Tibial nerve (tissue), 4 donors: ENCODE data around the gene KLK8. TPM values are rescaled to one million over a fixed set of nuclear protein-coding genes. Genes with fewer than 3 reads are reported as not detected.

Experiments
- DNase-seq, 2 donors: peaks; one replicate each; pipeline ENCODE4 v3.0.0-alpha.2; 2019; ENCODE audit warnings: low spot score in 2 of 2
- H3K27ac ChIP-seq, 4 donors: fragments of 200-600 bp; sonication (generic) in 3 of 4; one replicate each; pipeline ENCODE4 v1.5.1; 2017 to 2019; ENCODE audit warnings: mild to moderate bottlenecking in 1 of 4
- H3K27me3 ChIP-seq, 2 donors: fragments of 200-600 bp; sonication (generic) in 1 of 2; one replicate each; pipeline versions ENCODE4 v1.5.1 to v1.6.0; 2017 to 2019
- H3K36me3 ChIP-seq, 3 donors: fragments of 200-600 bp; sonication (generic); one replicate each; pipeline ENCODE4 v1.5.1; 2018 to 2019
- H3K4me1 ChIP-seq, 4 donors: fragments of 200-600 bp; sonication (generic) in 3 of 4; one replicate each; pipeline ENCODE4 v1.5.1; 2017 to 2019
- H3K4me3 ChIP-seq, 4 donors: fragments of 200-600 bp; sonication (generic) in 3 of 4; one replicate each; pipeline ENCODE4 v1.5.1; 2017 to 2019; ENCODE audit warnings: mild to moderate bottlenecking in 1 of 4, moderate library complexity in 1 of 4
- H3K9me3 ChIP-seq, 4 donors: fragments of 200-600 bp; sonication (generic) in 3 of 4; one replicate each; pipeline ENCODE4 v1.5.1; 2017 to 2019
- EP300 ChIP-seq, 2 donors: sonication (generic); formaldehyde crosslinking; IDR thresholded peaks; one replicate each; pipeline ENCODE4 v1.6.1; 2017; ENCODE audit warnings: antibody characterized with exemption in 2 of 2, mild to moderate bottlenecking in 1 of 2
- POLR2A ChIP-seq, 2 donors: fragments of 450-650 bp; IDR thresholded peaks; one replicate each; pipeline ENCODE4 v1.6.1; 2017; ENCODE audit warnings: antibody characterized with exemption in 2 of 2, mild to moderate bottlenecking in 2 of 2, moderate library complexity in 2 of 2
- WGBS, 2 donors: methylation state at CpG; one replicate each; pipeline ENCODE4 v1.1.5; 2018; 5-methylcytosine and 5-hydroxymethylcytosine counted together
- total RNA-seq, 4 donors: library from RNA; depleted of rRNA; stranded (reverse); fragments of >200 nt; gene quantifications; one replicate each; pipeline ENCODE4 v1.1.0, GENCODE V29; 2016
- TF ChIP-seq, protein P1 (sequence below), 5 experiments: fragments of 200-600 bp in 3 of 5; fragments of 450-650 bp in 2 of 5; sonication (generic) in 3 of 5; IDR thresholded peaks; one replicate each; pipeline ENCODE4 v1.5.1; 2016 to 2019; ENCODE audit warnings: antibody characterized with exemption in 5 of 5, mild to moderate bottlenecking in 3 of 5, moderate library complexity in 2 of 5

The KLK8 gene, protein sequence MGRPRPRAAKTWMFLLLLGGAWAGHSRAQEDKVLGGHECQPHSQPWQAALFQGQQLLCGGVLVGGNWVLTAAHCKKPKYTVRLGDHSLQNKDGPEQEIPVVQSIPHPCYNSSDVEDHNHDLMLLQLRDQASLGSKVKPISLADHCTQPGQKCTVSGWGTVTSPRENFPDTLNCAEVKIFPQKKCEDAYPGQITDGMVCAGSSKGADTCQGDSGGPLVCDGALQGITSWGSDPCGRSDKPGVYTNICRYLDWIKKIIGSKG
- total RNA-seq, result 1 to 10 TPM in 3 of 4 donors, not detected in 1; 1.6 to 2.2 (median 1.9) TPM

DNA sequence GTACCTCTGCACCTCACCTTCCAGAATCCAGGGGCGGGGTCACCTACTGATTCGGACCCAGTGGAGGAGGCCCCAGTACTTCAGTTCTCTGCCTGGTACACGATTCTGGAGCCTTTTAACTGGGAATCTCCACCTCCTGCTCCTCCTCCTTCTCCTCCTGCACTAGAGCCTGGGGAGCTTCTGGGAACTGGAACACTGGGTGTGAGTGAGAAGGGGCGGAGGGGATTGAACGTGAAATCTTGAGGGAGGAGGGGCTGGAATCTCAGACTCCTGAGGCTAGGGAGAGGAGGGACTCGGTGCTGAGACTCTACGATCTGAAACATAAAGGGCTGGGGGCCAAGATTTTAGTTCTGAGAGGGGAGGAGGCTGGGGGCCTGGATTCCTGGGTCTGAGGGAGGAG lies at the start of gene KLK8:
KLK8 (minus strand) TSS at position 90 of the 400 bp plus-strand sequence. CDS start 437 bp downstream, outside the sequence.
- Histone ChIP-seq H3K27me3 (peaks cover 0 to 19% of the 10 kb centered on the region in 2 donors), H3K27ac (peak within 1 kb of the TSS in 1 of 4 donors; percentile 33), H3K9me3 (peaks cover 0 to 7% (median 0%) of the 10 kb centered on the region in 4 donors), H3K4me1 (no peaks in the 10 kb centered on the region), H3K4me3 (no peak within 1 kb of the TSS), H3K36me3 (no peaks in the 10 kb centered on the region)
- no peak for DNase-seq
- WGBS, 2 donors, result 21 to 23% methylated on average over 6 to 7 of the region's 7 CpGs
- TF ChIP-seq EP300 (IDR thresholded peaks at IDR 0.05), result no peak
- no peak for TF ChIP-seq POLR2A (IDR thresholded peaks at IDR 0.05)
- TF ChIP-seq, protein P1, sequence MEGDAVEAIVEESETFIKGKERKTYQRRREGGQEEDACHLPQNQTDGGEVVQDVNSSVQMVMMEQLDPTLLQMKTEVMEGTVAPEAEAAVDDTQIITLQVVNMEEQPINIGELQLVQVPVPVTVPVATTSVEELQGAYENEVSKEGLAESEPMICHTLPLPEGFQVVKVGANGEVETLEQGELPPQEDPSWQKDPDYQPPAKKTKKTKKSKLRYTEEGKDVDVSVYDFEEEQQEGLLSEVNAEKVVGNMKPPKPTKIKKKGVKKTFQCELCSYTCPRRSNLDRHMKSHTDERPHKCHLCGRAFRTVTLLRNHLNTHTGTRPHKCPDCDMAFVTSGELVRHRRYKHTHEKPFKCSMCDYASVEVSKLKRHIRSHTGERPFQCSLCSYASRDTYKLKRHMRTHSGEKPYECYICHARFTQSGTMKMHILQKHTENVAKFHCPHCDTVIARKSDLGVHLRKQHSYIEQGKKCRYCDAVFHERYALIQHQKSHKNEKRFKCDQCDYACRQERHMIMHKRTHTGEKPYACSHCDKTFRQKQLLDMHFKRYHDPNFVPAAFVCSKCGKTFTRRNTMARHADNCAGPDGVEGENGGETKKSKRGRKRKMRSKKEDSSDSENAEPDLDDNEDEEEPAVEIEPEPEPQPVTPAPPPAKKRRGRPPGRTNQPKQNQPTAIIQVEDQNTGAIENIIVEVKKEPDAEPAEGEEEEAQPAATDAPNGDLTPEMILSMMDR (IDR thresholded peaks at IDR 0.05), result no peak

DNA sequence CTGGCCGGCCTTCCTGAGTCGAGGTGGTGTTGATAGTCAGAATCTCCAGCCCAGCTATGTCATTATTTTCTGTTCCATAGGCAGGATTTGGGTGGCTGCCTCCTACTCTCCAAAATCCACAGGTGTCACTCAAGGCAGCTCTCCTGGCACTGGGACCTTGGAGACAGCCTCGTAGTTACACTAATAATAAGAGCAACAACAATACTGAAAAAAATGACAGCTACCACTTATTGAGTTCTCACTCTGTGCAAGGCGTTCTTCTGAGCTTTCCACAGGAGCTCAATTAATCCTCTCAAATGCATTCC lies 45.6 kb upstream of the KLK8 start:
- Histone ChIP-seq H3K4me3 (no peak overlapping the region), H3K27me3 (no peaks in the 10 kb centered on the region), H3K4me1 (no peaks in the 10 kb centered on the region), H3K27ac (no peak overlapping the region), H3K36me3 (no peaks in the 10 kb centered on the region), H3K9me3 (peaks cover 0 to 10% (median 0%) of the 10 kb centered on the region in 4 donors)
- TF ChIP-seq POLR2A (IDR thresholded peaks at IDR 0.05) (no peak), EP300 (IDR thresholded peaks at IDR 0.05) (no peak)
- TF ChIP-seq, protein P1 (IDR thresholded peaks at IDR 0.05), result no peak
- DNase-seq, result no peak
- 9 to 19% methylated on average over 4 of the region's 4 CpGs for WGBS, 2 donors

DNA sequence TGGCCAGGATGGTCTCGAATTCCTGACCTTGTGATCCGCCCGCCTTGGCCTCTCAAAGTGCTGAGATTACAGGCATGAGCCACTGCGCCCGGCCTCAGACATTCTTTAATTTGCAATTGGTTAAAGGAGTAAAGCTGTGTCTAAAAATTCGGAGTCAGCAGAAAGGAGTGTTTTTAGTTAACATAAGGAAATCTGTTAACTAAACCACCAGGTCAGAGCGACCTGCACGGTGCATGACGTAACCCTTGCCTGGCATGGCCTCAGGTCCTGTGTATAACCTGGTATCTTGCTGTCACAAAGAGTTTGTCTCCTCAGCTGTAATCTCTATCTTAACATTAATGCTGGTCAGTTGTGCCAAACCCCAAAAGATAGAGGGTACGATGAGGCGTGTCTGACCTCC lies 42.9 kb upstream of the KLK8 start:
- 77 to 79% methylated on average over 11 of the region's 11 CpGs for WGBS, 2 donors
- H3K4me3 ChIP-seq, result no peak overlapping the region
- H3K4me1 ChIP-seq, result no peaks in the 10 kb centered on the region
- H3K36me3 ChIP-seq, result no peaks in the 10 kb centered on the region
- peaks cover 0 to 4% (median 0%) of the 10 kb centered on the region in 4 donors for H3K9me3 ChIP-seq
- no peak overlapping the region for H3K27ac ChIP-seq
- no peaks in the 10 kb centered on the region for H3K27me3 ChIP-seq
- TF ChIP-seq, protein P1 (IDR thresholded peaks at IDR 0.05), result no peak
- no peak for TF ChIP-seq EP300 (IDR thresholded peaks at IDR 0.05)
- no peak for TF ChIP-seq POLR2A (IDR thresholded peaks at IDR 0.05)
- DNase-seq, result no peak

DNA sequence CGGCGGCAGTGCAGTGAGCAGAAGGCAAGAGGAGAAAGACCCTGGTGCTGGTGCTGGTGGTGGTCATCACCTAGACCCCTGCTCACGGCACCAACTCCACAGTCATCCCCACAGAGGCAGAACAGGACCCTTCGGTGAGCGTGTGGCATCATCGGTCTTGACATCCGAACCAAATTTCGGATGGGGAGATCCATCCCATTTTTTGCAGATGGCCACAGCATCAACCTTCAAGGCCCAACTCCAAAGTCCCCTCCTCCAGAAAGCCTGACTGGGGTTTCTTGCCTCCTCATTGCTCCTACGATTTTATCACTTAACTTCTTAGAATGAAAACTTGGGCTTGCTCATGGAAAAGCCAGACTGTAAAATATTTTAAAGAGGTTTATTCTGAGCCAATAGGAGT lies 42.1 kb upstream of the KLK8 start:
- no peaks in the 10 kb centered on the region for H3K9me3 ChIP-seq
- H3K4me1 ChIP-seq, result no peaks in the 10 kb centered on the region
- no peak overlapping the region for H3K27ac ChIP-seq
- no peaks in the 10 kb centered on the region for H3K27me3 ChIP-seq
- no peak overlapping the region for H3K4me3 ChIP-seq
- DNase-seq, result no peak
- TF ChIP-seq, protein P1 (IDR thresholded peaks at IDR 0.05), result no peak
- no peak for TF ChIP-seq POLR2A (IDR thresholded peaks at IDR 0.05)
- no peak for TF ChIP-seq EP300 (IDR thresholded peaks at IDR 0.05)
- H3K36me3 ChIP-seq, result no peaks in the 10 kb centered on the region
- 77 to 79% methylated on average over 9 of the region's 9 CpGs for WGBS, 2 donors

DNA sequence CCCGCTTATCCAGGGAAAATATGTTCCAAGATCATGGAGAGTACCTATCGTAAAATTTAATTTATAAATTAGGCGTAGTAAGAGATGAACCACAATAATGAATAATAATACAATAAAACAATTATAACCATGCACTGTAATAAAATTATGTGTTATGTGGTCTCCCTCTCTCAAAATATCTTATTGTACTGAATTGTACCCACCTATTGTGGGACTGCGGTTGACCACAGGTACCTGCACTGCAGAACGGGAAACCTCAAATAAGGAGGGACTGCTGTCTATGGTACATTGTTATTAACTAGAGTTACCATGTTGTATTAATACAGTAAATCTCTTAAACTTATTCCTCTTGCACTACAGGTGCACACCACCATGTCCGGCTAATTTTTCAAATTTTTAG lies 38.7 kb upstream of the KLK8 start:
- no peak overlapping the region for H3K27ac ChIP-seq
- DNase-seq, result no peak
- TF ChIP-seq EP300 (IDR thresholded peaks at IDR 0.05), result no peak
- TF ChIP-seq, protein P1 (IDR thresholded peaks at IDR 0.05), result no peak
- TF ChIP-seq POLR2A (IDR thresholded peaks at IDR 0.05), result no peak
- no peaks in the 10 kb centered on the region for H3K27me3 ChIP-seq
- no peaks in the 10 kb centered on the region for H3K4me1 ChIP-seq
- H3K4me3 ChIP-seq, result no peak overlapping the region
- WGBS, 2 donors, result 91 to 95% methylated on average over 6 of the region's 6 CpGs
- H3K36me3 ChIP-seq, result no peaks in the 10 kb centered on the region
- H3K9me3 ChIP-seq, result no peaks in the 10 kb centered on the region
